ENCODE measurements around the gene ARHGAP15.

ARHGAP15 gene

GRCh38 chr2:143371616-143372015 is 242.4 kb downstream of the ARHGAP15 start:
- Histone ChIP-seq H3K9ac (ENCODE audit: low read length) (no peak overlapping the region), H2AFZ (ENCODE audit: low read length) (no peak overlapping the region), H3K9me3 (ENCODE audit: low read length) (no peaks in the 10 kb centered on the region), H3K79me2 (ENCODE audit: insufficient read depth, low read length) (no peaks in the 10 kb centered on the region), H3K4me1 (ENCODE audit: insufficient read depth, low read length, severe bottlenecking) (no peaks in the 10 kb centered on the region), H3K27me3 (ENCODE audit: insufficient read depth, low read length) (no peaks in the 10 kb centered on the region), H3K9me2 (ENCODE audit: low read depth, low read length) (no peaks in the 10 kb centered on the region), H3K36me3 (ENCODE audit: insufficient read depth, low read length) (peaks cover 6% of the 10 kb centered on the region; the same call in 1 of the 2 replicates), H3F3A (ENCODE audit: insufficient read depth, low read length) (no peaks in the 10 kb centered on the region), H3K4me2 (ENCODE audit: low read length) (no peak overlapping the region), H3K27ac (ENCODE audit: low read depth, low read length, poor library complexity, severe bottlenecking) (no peak overlapping the region), H3K4me3 (ENCODE audit: low read depth, low read length, poor library complexity, severe bottlenecking) (no peak overlapping the region), H4K20me1 (ENCODE audit: insufficient read depth, low read length) (no peaks in the 10 kb centered on the region)
- TF ChIP-seq EZH2 (IDR thresholded peaks at IDR 0.05; ENCODE audit: borderline replicate concordance, low read length) = no peak
- TF ChIP-seq CTCF (IDR thresholded peaks at IDR 0.05; ENCODE audit: low read length) = no peak

GRCh38 chr2:143375384-143375880 is 246.2 kb downstream of the ARHGAP15 start:
- no peaks in the 10 kb centered on the region for H3K4me1 ChIP-seq (ENCODE audit: insufficient read depth, low read length, severe bottlenecking)
- peaks cover 6% of the 10 kb centered on the region; the same call in 1 of the 2 replicates for H3K36me3 ChIP-seq (ENCODE audit: insufficient read depth, low read length)
- H4K20me1 ChIP-seq (ENCODE audit: insufficient read depth, low read length) = no peaks in the 10 kb centered on the region
- no peaks in the 10 kb centered on the region for H3K9me3 ChIP-seq (ENCODE audit: low read length)
- no peaks in the 10 kb centered on the region for H3K79me2 ChIP-seq (ENCODE audit: insufficient read depth, low read length)
- no peak overlapping the region for H3K4me3 ChIP-seq (ENCODE audit: low read depth, low read length, poor library complexity, severe bottlenecking)
- TF ChIP-seq CTCF (IDR thresholded peaks at IDR 0.05; ENCODE audit: low read length) (no peak), EZH2 (IDR thresholded peaks at IDR 0.05; ENCODE audit: borderline replicate concordance, low read length) (no peak)
- no peak overlapping the region for H3K9ac ChIP-seq (ENCODE audit: low read length)
- no peaks in the 10 kb centered on the region for H3K9me2 ChIP-seq (ENCODE audit: low read depth, low read length)
- no peaks in the 10 kb centered on the region for H3K27me3 ChIP-seq (ENCODE audit: insufficient read depth, low read length)
- no peaks in the 10 kb centered on the region for H3F3A ChIP-seq (ENCODE audit: insufficient read depth, low read length)
- H2AFZ ChIP-seq (ENCODE audit: low read length) = no peak overlapping the region
- H3K27ac ChIP-seq (ENCODE audit: low read depth, low read length, poor library complexity, severe bottlenecking) = no peak overlapping the region
- H3K4me2 ChIP-seq (ENCODE audit: low read length) = no peak overlapping the region

- Histone ChIP-seq H3K4me1 (ENCODE audit: insufficient read depth, low read length, severe bottlenecking) (no peaks in the 10 kb centered on the region), H3K9me3 (ENCODE audit: low read length) (no peaks in the 10 kb centered on the region), H3K4me3 (ENCODE audit: low read depth, low read length, poor library complexity, severe bottlenecking) (no peak overlapping the region), H3K27ac (ENCODE audit: low read depth, low read length, poor library complexity, severe bottlenecking) (no peak overlapping the region), H3K9me2 (ENCODE audit: low read depth, low read length) (no peaks in the 10 kb centered on the region), H2AFZ (ENCODE audit: low read length) (no peak overlapping the region), H3K4me2 (ENCODE audit: low read length) (no peak overlapping the region), H3K9ac (ENCODE audit: low read length) (no peak overlapping the region), H3K36me3 (ENCODE audit: insufficient read depth, low read length) (peaks cover 6% of the 10 kb centered on the region; the same call in 1 of the 2 replicates), H3K27me3 (ENCODE audit: insufficient read depth, low read length) (no peaks in the 10 kb centered on the region), H3F3A (ENCODE audit: insufficient read depth, low read length) (no peaks in the 10 kb centered on the region), H4K20me1 (ENCODE audit: insufficient read depth, low read length) (no peaks in the 10 kb centered on the region), H3K79me2 (ENCODE audit: insufficient read depth, low read length) (no peaks in the 10 kb centered on the region)
- no peak for TF ChIP-seq EZH2 (IDR thresholded peaks at IDR 0.05; ENCODE audit: borderline replicate concordance, low read length)
- no peak for TF ChIP-seq CTCF (IDR thresholded peaks at IDR 0.05; ENCODE audit: low read length)
Observed at GRCh38 chr2:143378996-143379395, 249.8 kb downstream of the ARHGAP15 start.
